Fibroblast of pulmonary artery (primary cell): ENCODE measurements around the gene RXRG.

ENCODE experiments used
- DNase-seq: peaks from one replicate; pipeline ENCODE4 v3.0.0-alpha.2; 2010; ENCODE audit warnings: low read depth
- H3K4me3 ChIP-seq: replicated peaks from 2 replicates; pipeline ENCODE4 v1.5.1; 2011; ENCODE audit warnings: low read depth, mild to moderate bottlenecking, control low read depth, low read length, moderate library complexity
- CTCF ChIP-seq: IDR thresholded peaks from 2 replicates; pipeline ENCODE4 v1.5.1; 2011; ENCODE audit warnings: mild to moderate bottlenecking, control low read depth, low read length, inconsistent platforms; ENCODE audit errors: missing control alignments

Gene RXRG

GRCh38 chr1:165452336-165453130, 7.6 kb upstream of the RXRG start:
- H3K4me3 ChIP-seq, result no peak overlapping the region
- no peak for TF ChIP-seq CTCF
- no peak for DNase-seq

DNA sequence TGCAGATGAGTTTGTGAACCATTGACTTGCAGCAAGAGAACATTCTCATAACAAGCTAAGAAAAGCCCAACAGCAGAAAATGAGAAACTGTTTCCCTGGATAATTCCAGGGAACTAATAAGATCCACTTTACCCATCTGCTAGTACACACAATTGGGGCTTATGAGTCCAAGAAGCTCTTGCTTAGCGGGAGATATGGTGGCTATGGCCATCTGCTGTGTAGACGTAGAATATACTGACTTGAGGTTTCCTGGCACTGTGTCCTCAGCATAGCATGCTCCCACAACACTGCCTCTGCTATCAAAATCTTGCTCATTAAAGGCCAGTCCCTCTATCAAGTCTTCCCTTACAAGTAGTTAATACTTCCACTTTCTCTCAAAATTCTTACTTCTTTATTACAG, 6.8 kb upstream of the RXRG start:
- TF ChIP-seq CTCF, result no peak
- DNase-seq, result no peak
- H3K4me3 ChIP-seq, result no peak overlapping the region

GRCh38 chr1:165449131-165449530, 4.2 kb upstream of the RXRG start:
- no peak for TF ChIP-seq CTCF
- no peak overlapping the region for H3K4me3 ChIP-seq
- DNase-seq, result no peak

DNA sequence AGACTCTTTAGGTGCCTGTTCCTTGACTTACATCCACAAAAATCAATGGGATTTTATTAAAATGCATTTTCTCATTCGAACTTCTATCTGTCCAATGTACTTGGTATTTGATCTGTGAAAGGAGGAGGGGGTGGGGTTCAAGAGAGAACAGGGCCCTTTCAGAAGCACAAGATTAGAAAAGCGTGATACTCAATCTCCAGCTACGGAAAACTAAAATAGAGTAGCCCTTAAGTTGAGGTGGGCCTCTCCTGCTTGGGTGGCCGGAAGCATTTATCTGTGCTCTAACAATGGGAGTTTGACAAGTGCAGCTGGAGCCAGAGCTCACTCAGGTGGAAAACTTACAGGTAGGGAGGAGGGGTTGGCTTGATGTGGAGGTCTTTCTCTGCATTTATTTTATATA, 462 bp upstream of the RXRG start:
- no peak overlapping the region for H3K4me3 ChIP-seq
- no peak for TF ChIP-seq CTCF
- no peak for DNase-seq

DNA sequence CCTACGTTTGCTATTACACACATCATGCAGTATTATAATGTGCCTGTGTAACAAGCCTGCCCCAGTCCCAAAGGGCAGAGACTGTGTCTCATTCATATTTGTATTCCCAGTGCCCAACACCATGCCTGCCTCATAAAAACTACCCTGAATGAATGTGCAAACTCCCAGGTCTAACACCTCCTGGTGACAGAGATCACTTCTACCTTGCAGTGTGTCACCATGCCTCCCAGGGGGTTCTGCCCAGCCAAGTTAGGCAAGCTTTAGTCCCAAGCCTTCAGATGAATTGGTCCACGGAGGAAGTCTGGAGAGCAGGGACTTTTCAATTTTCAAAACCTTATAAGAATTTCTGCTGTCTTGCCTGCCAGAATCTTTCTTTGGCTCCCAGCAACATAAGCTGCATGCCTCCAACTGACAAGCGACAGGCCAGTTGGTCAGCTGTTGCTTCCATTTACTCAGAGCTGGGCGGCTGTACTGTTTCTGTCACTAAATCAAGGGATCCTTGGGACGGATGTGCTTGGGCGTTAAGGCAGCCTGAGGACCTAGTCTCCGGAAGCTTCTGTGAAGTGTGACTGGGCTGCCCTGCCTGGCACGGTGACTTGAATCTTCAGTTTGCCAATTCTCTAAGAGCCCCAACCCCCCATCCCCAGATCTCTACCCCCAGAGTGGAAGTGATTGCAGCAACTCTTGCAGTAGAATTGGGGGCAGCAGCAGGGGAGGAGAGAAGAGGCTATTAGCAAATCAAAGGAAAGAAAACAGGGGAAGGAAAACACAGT, 1.2 kb downstream of the RXRG start:
- no peak for DNase-seq
- no peak for TF ChIP-seq CTCF
- H3K4me3 ChIP-seq, result no peak overlapping the region

DNA sequence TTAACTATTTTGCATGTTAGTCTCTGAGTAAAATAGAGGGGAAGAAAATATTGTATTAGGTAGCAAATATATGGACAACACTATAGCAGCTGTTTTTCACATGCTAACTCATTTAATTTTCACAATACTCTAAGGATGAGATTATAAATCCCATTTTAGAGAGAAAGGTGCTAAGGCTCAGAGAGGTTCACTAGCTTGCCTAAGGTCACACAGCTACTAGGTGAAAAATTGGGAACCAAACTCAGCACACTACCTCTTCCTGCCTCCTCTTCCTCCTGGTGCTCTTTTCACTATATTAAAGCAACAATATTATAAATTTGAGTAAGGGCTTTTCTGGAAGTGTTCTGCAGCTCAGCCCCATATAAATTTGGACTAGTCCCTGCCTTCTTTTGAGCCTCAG, 2.3 kb downstream of the RXRG start:
- no peak for TF ChIP-seq CTCF
- H3K4me3 ChIP-seq, result no peak overlapping the region
- no peak for DNase-seq
